Duodenal mucosa (tissue), 2 donors: Measurements from ENCODE around the gene TSPO.

Experiments
- H3K27ac ChIP-seq: one replicate; pipeline ENCODE4 v1.7.0; 2013; ENCODE audit warnings: low read depth, low read length
- H3K27me3 ChIP-seq, 2 donors: one replicate each; pipeline ENCODE4 v1.7.0; 2013; ENCODE audit warnings: low read length in 2 of 2, control low read depth in 1 of 2; ENCODE audit not compliant: insufficient read depth in 2 of 2, control insufficient read depth in 1 of 2
- H3K36me3 ChIP-seq, 2 donors: one replicate each; pipeline ENCODE4 v1.7.0; 2013; ENCODE audit warnings: low read length in 2 of 2, control low read depth in 1 of 2; ENCODE audit not compliant: insufficient read depth in 2 of 2, control insufficient read depth in 1 of 2
- H3K4me1 ChIP-seq, 2 donors: one replicate each; pipeline ENCODE4 v1.7.0; 2013; ENCODE audit warnings: low read length in 2 of 2, control low read depth in 1 of 2; ENCODE audit not compliant: insufficient read depth in 2 of 2, control insufficient read depth in 1 of 2
- H3K4me3 ChIP-seq, 2 donors: one replicate each; pipeline ENCODE4 v1.7.0; 2013; ENCODE audit warnings: low read length in 2 of 2, low read depth in 1 of 2
- H3K9ac ChIP-seq, 2 donors: one replicate each; pipeline ENCODE4 v1.7.0; 2013; ENCODE audit warnings: low read length in 2 of 2, low read depth in 1 of 2
- H3K9me3 ChIP-seq, 2 donors: one replicate each; pipeline ENCODE4 v1.7.0; 2013; ENCODE audit warnings: low read length in 2 of 2, control low read depth in 1 of 2; ENCODE audit not compliant: control insufficient read depth in 1 of 2

The TSPO gene

GRCh38 chr22:43186272-43187170, 35.2 kb downstream of the TSPO start, which contains the start of gene TTLL12:
TTLL12 (minus strand) TSS chr22:43187134; CDS start chr22:43187069, 65 bp downstream.
- Histone ChIP-seq H3K27me3 (no peaks in the 10 kb centered on the region), H3K9me3 (no peaks in the 10 kb centered on the region), H3K9ac (peak within 1 kb of the TSS; percentile 67 to 85), H3K4me3 (peak within 1 kb of the TSS; percentile 81 to 86), H3K4me1 (peaks cover 5 to 10% of the 10 kb centered on the region in 2 donors), H3K36me3 (peaks cover 0 to 10% of the 10 kb centered on the region in 2 donors), H3K27ac (peak within 1 kb of the TSS; percentile 83)

GRCh38 chr22:43187171-43188099, 36.1 kb downstream of the TSPO start:
- Histone ChIP-seq H3K27me3 (no peaks in the 10 kb centered on the region), H3K27ac (peak overlapping the region; percentile 83), H3K36me3 (peaks cover 0 to 5% of the 10 kb centered on the region in 2 donors), H3K4me1 (peaks cover 5 to 10% of the 10 kb centered on the region in 2 donors), H3K9ac (peak overlapping the region; percentile 60 to 61), H3K9me3 (no peaks in the 10 kb centered on the region), H3K4me3 (peak overlapping the region; percentile 72 to 75)

- Histone ChIP-seq H3K27me3 (no peaks in the 10 kb centered on the region), H3K27ac (no peak overlapping the region), H3K9me3 (no peaks in the 10 kb centered on the region), H3K4me1 (peaks cover 5 to 10% of the 10 kb centered on the region in 2 donors), H3K4me3 (no peak overlapping the region), H3K9ac (no peak overlapping the region), H3K36me3 (no peaks in the 10 kb centered on the region)
Measured at GRCh38 chr22:43188829-43189545, 37.6 kb downstream of the TSPO start.

- Histone ChIP-seq H3K27ac (no peak overlapping the region), H3K9ac (no peak overlapping the region), H3K9me3 (no peaks in the 10 kb centered on the region), H3K4me3 (no peak overlapping the region), H3K36me3 (no peaks in the 10 kb centered on the region), H3K27me3 (no peaks in the 10 kb centered on the region), H3K4me1 (peaks cover 0 to 2% of the 10 kb centered on the region in 2 donors)
Measured at GRCh38 chr22:43191831-43192230, 40.5 kb downstream of the TSPO start.

- Histone ChIP-seq H3K36me3 (no peaks in the 10 kb centered on the region), H3K4me1 (no peaks in the 10 kb centered on the region), H3K9ac (no peak overlapping the region), H3K27ac (no peak overlapping the region), H3K4me3 (no peak overlapping the region), H3K9me3 (no peaks in the 10 kb centered on the region), H3K27me3 (no peaks in the 10 kb centered on the region)
Measured at GRCh38 chr22:43197271-43197941, 46.0 kb downstream of the TSPO start.

GRCh38 chr22:43198126-43198525, 46.8 kb downstream of the TSPO start:
- H3K9me3 ChIP-seq = no peaks in the 10 kb centered on the region
- no peak overlapping the region for H3K27ac ChIP-seq
- H3K4me3 ChIP-seq = no peak overlapping the region
- no peaks in the 10 kb centered on the region for H3K4me1 ChIP-seq
- no peaks in the 10 kb centered on the region for H3K36me3 ChIP-seq
- no peaks in the 10 kb centered on the region for H3K27me3 ChIP-seq
- H3K9ac ChIP-seq = no peak overlapping the region

GRCh38 chr22:43198936-43199335, 47.6 kb downstream of the TSPO start:
- H3K27me3 ChIP-seq = no peaks in the 10 kb centered on the region
- no peak overlapping the region for H3K9ac ChIP-seq
- H3K4me1 ChIP-seq = no peaks in the 10 kb centered on the region
- no peak overlapping the region for H3K4me3 ChIP-seq
- no peaks in the 10 kb centered on the region for H3K36me3 ChIP-seq
- no peaks in the 10 kb centered on the region for H3K9me3 ChIP-seq
- H3K27ac ChIP-seq = no peak overlapping the region

GRCh38 chr22:43199541-43199940, 48.2 kb downstream of the TSPO start:
- H3K27me3 ChIP-seq = no peaks in the 10 kb centered on the region
- H3K9me3 ChIP-seq = no peaks in the 10 kb centered on the region
- no peak overlapping the region for H3K9ac ChIP-seq
- H3K27ac ChIP-seq = no peak overlapping the region
- no peaks in the 10 kb centered on the region for H3K36me3 ChIP-seq
- H3K4me1 ChIP-seq = no peaks in the 10 kb centered on the region
- no peak overlapping the region for H3K4me3 ChIP-seq

GRCh38 chr22:43200031-43200430, 48.7 kb downstream of the TSPO start:
- H3K27me3 ChIP-seq = no peaks in the 10 kb centered on the region
- H3K27ac ChIP-seq = no peak overlapping the region
- no peaks in the 10 kb centered on the region for H3K9me3 ChIP-seq
- no peak overlapping the region for H3K4me3 ChIP-seq
- H3K9ac ChIP-seq = no peak overlapping the region
- H3K36me3 ChIP-seq = no peaks in the 10 kb centered on the region
- H3K4me1 ChIP-seq = no peaks in the 10 kb centered on the region
